GM18511 (cell line): Measurements from ENCODE around the gene LAMA1.

Experiments used
- ATAC-seq: cut with Tn5 transposase; IDR thresholded peaks from one replicate; pipeline ENCODE4 v1.9.1; 2021; ENCODE audit warnings: mild to moderate bottlenecking, moderate library complexity; ENCODE audit not compliant: unreplicated experiment

Gene LAMA1

GRCh38 chr18:7116001-7116730 lies 1.4 kb downstream of the LAMA1 start:
- no peak for ATAC-seq

GRCh38 chr18:7112936-7113335 lies 4.7 kb downstream of the LAMA1 start:
- ATAC-seq: no peak

GRCh38 chr18:7111134-7111533 lies 6.5 kb downstream of the LAMA1 start:
- ATAC-seq: no peak

- ATAC-seq: no peak
These were observed 11.7 kb downstream of the LAMA1 start for GRCh38 chr18:7105943-7106342.

GRCh38 chr18:7105268-7105667 lies 12.3 kb downstream of the LAMA1 start:
- ATAC-seq: no peak

- ATAC-seq: no peak
These were observed 12.9 kb downstream of the LAMA1 start for GRCh38 chr18:7104649-7105048.

GRCh38 chr18:7102131-7102530 lies 15.5 kb downstream of the LAMA1 start:
- ATAC-seq: no peak

- ATAC-seq: no peak
These were observed 20.8 kb downstream of the LAMA1 start for GRCh38 chr18:7096838-7097237.

- ATAC-seq: no peak
These were observed 23.2 kb downstream of the LAMA1 start for GRCh38 chr18:7094427-7094826.

- no peak for ATAC-seq
These were observed 26.8 kb downstream of the LAMA1 start for GRCh38 chr18:7090771-7091170.

GRCh38 chr18:7089369-7089768 lies 28.2 kb downstream of the LAMA1 start:
- ATAC-seq: no peak

- no peak for ATAC-seq
These were observed 33.2 kb downstream of the LAMA1 start for GRCh38 chr18:7084080-7085065.

GRCh38 chr18:7082671-7083070 lies 34.9 kb downstream of the LAMA1 start:
- ATAC-seq: no peak

- no peak for ATAC-seq
These were observed 38.4 kb downstream of the LAMA1 start for GRCh38 chr18:7079231-7079630.

- no peak for ATAC-seq
These were observed 45.0 kb downstream of the LAMA1 start for GRCh38 chr18:7072593-7072992.

GRCh38 chr18:7071600-7071999 lies 46.0 kb downstream of the LAMA1 start:
- no peak for ATAC-seq

GRCh38 chr18:7070466-7070865 lies 47.1 kb downstream of the LAMA1 start:
- ATAC-seq: no peak

- ATAC-seq: no peak
These were observed 48.6 kb downstream of the LAMA1 start for GRCh38 chr18:7068871-7069590.

GRCh38 chr18:7066965-7067555 lies 50.5 kb downstream of the LAMA1 start:
- ATAC-seq: no peak

- no peak for ATAC-seq
These were observed 51.9 kb downstream of the LAMA1 start for GRCh38 chr18:7065736-7066135.

GRCh38 chr18:7064346-7064745 lies 53.3 kb downstream of the LAMA1 start:
- no peak for ATAC-seq
